ENCODE results near the gene GRAMD1B.

Gene GRAMD1B

DNA sequence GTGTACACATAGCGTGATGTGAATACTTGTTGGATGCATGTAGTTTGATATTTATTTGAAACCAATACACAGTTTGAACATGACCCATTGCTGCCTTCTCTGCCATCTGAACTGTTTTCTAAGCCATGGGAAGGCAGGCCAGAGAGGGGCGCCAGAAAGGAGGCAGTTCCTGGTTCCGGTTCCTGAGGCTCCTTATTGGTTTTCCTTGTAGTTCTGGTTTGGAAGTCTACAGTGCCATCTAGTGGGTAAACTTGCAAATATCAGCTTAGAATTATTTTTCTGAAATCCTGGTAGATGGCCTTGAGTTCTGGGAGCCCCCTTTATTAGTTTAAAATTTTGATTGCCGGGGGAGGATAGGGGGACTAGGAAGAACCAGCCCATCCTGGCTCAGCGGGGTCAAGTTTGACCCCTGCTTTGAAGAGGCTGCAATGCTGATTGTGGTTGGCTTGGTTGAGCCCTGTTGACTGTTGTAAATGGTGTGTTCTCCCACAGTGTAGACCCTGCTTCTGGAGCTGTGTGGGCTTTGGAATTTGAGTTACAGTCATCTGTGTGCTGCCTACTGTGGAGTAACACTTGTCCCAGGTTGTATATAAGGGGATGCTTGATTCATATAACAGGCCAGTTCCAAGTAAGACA, 48.4 kb downstream of the GRAMD1B start:
- DNase-seq = peak in 5 of 6 experiments; percentile 2 to 69 (median 19)

DNA sequence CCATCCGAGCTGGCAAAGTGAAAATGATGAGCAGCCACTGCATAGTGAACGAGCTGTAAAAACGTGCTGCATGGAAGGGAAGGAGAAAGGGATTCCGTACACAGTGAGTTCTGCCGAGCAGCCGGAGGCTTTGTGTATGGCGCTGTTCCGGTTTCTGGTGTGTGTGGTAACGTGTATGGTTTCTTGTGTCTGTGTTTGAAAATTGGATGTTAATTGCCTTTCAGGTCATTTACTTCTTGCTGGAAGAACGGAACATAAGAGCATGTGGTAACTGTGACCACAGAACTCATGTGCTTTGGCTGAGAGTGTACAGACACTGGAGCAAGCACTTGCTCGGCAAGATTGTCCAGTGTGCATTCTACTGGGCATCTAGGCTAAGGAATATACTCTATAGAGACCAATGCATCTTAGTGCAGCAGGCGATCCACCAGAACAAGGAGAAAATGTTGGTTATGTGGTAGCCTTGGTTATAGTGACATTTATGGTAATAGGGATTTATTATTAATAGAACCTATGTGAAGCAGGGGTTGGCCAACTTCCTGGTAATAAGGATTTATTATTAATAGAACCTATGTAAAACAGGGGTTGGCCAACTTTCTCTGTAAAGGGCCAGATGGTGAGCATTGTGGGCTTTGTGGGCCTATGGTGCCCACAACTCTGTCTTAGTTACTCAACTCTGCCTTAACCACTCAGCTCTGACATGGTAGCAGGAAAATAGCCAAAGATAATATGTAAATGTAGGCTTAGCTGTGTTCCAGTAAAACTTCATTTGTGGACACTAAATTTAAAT, 49.2 kb downstream of the GRAMD1B start:
- DNase-seq = no peak

DNA sequence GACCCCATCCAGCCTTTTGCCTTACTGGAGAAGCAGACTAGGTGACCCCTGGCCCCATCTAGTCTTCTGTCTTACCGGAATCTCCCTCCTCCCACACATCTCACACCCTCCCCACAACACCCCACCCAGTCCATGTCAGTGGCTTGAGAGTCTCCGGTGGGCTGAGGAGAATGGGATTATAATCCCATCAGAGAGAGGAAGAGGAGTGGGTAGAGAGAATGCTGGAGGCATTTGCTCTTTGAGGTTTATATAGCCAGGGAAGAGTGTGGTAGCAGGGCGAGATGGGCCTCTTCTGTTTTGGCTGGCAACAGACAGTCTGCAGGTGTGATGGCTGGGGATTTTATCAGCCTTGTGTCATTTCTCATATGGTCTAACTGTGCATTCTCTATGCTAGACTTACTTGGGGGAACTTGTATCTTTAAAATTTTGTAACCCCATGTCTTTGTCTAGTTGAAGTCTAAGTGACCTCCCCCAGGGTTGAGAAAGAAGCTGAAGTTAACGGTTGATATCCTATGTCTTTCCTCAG, 50.3 kb downstream of the GRAMD1B start:
- no peak for DNase-seq

DNA sequence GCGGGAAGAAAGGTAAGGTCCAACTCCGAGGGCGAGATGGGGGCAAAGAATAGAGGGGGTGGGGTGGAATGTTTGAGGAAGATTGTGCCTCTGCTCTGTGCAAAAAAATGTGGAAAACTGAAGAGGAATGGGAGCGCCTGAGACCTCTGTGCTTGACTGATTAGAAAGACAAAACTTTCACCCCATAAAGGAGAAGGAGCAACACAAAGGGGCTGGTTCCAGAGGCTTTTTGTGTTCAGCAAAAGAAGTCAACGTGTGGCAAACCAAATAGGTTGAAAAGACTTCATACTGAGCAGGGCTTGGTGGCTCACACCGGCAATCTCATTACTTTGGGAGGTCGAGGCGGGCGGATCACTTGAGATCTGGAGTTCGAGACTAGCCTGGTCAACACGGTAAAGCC, 50.8 kb downstream of the GRAMD1B start:
- DNase-seq = no peak

DNA sequence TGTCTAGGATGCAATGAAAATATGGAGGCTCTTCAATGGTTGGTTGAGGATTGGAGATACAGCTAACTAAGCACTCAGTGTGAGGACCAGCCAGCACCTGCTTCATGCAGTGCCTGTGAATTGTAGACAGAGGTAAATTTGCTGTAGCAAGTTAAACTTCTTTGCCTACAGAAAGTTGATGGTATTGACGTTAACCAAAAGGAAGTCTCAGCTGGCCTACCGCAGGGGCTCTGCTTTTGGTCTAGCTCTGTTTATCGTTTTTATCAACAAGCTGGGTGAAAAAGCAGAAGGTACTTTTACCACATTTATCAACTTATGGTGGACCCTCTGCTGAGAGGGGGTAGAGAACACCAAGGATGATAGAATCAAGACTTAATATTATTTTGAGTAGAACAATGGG, 51.6 kb downstream of the GRAMD1B start:
- DNase-seq = no peak

DNA sequence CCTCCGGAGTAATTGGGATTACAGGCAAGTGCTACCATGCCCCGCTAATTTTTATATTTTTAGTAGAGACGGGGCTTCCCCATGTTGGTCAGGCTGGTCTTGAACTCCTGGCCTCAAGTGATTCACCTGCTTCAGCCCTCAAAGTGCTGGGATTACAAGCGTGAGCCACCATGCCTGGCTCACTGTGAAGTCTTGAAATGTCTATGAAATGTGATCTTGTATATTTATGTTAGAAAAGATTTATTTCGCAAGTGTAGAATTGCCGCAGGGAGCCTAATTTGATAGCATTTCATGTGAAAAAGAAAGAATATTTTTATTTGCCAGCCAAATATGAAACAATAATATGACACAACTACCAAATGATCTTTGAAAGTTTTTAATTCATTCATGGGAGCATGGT, 52.1 kb downstream of the GRAMD1B start:
- DNase-seq = no peak

DNA sequence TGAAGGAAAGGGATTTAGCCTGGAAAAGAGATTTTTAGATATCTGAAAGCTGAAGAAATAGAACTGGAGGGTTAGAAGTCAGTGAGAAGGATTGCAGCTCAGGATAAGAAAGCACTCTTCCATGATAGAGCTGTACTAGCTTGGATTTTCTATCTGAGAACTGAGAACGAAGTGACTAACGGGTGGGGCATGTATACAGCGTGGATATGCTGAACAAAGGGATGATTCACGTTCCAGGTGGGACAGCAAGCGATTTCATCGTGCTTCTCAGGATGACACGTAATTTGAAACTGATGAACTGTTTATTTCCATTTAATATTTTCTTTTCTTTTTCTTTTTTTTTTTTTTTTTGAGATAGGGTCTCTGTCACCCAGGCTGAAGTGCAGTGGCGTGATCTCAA, 53.0 kb downstream of the GRAMD1B start:
- DNase-seq = no peak

DNA sequence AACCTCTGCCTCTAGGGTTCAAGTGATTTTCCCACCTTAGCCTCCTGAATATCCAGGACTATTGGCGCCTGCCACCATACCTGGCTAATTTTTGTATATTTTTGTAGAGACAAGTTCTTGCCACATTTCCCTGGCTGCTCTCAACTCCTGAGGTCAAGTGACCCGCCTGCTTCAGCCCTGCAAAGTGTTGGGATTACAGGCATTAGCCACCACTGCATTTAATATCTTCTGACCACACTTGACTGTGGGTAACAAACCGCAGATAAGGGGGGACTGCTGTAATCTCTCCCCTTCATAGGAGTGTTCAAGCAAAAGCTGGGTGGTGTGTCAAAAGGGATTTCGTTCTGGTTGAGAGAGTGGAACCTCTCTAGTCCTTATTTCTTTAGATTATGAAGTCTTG, 53.4 kb downstream of the GRAMD1B start:
- no peak for DNase-seq

DNA sequence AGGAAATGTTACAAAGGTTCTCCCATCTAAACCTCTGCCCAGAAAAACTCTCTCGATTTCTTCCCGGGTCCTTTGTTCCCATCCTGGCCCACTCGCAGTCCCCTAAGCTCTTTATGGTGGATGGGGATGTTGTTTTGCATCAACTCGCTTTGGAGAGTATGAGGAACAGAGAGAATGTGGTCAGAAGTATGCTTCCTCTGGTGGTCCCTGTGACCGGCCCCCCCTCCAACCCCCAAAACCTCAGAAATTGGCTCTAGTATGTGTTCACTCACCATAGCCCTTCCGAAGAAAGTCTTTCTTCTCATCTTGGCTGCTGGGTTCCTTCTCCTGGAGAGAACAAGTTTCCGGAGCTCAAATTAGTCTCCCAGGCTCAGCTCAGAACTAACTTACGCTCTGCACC, 54.4 kb downstream of the GRAMD1B start:
- no peak for DNase-seq

DNA sequence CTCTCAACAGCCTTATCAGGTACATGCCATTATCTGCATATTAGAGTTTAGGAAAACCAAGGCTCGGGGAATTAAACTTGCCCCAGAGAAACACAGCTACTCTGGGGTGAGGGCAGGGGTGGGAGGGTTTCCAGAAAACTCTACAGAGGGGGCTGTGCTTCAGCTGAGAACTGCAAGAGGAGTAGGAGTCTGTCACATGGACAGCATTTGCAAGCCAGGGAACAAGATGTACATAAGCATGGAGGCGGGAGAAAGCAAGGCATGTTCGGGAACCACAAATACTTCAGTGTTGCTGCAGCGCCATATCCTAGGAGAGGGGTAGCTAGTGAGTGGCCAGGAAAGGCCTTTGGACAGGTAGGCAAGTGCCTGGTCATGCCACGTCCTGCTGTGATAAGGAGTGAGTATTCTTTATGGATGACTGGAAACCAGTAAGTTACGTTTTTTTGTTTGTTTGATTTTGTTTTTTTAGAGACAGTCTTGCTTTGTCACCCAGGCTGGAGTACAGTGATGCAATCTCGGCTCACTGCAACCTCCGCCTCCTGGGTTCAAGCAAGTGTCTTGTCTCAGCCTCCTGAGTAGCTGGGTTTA, 57.2 kb downstream of the GRAMD1B start:
- no peak for DNase-seq

DNA sequence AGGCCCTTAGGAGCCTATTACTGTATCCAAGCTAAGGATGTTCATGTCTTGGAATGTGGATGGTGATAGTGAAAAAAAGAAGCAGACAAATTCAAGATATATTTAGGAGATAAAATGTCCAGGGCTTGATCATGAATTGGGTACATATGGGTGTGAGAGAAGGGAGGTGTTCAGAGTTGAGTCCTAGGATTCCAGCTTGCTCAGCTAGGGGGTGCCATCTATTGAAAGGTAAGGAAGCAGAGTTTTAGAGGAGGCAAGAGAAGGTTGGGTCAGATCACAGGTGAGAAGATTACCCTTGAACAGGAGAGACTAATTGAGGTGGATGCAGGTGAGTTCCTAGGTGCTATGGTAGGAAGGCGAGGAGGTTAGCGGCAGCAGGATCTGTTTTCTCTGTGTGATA, 60.5 kb downstream of the GRAMD1B start:
- no peak for DNase-seq

DNA sequence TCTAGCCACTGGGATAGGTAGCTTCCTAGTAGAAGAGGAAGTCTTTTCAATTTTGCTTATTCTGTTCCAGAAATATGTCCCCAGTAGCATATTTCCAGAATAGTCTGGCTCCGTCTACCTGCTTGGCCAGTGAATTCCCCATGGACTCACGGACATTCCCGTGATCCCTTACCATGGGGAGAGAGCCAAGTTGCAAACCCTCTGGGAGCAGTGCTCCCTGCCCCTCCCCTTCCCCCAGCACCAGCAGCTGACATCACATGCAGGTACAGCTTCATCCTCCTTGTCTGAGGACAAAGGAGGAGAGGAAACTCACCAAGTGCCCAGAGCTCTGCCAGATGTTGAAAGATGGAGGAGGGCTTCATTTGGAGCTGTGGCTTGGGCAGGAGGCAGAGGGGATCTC, 61.2 kb downstream of the GRAMD1B start:
- no peak for DNase-seq

DNA sequence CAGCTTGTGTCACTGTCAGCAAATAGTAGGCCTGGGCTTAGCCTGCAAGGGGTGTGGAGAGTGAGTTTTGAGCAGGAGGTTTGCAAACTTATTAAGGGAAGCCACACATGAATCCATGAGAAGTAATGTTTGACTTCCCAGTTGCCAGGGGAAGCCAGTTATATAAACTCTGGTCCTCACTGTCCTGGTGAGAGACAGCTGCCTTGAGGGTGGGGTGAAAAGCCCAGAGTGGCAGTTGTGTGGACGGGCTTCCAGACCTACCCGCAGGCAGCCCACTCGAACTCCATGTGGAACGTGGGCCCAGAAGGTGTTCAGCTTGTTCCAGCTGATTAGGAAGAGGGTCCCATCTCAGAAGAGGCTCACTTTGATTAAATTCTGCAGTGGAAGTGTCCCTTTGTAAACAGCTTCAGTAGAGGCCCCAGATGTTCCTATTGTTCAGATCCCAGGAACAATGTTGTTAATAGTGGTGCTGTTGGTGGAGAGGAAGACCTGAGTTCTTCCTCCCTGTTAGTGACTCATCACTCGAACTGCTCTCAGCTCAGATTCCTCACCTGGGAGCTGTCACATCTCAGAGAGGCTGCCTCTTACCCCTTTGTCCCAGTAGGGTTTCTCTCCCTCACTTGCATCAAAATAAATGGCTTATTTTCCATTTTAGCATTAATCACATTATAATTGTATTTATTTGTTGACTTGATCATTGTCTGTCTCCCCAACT, 63.4 kb downstream of the GRAMD1B start:
- no peak for DNase-seq

DNA sequence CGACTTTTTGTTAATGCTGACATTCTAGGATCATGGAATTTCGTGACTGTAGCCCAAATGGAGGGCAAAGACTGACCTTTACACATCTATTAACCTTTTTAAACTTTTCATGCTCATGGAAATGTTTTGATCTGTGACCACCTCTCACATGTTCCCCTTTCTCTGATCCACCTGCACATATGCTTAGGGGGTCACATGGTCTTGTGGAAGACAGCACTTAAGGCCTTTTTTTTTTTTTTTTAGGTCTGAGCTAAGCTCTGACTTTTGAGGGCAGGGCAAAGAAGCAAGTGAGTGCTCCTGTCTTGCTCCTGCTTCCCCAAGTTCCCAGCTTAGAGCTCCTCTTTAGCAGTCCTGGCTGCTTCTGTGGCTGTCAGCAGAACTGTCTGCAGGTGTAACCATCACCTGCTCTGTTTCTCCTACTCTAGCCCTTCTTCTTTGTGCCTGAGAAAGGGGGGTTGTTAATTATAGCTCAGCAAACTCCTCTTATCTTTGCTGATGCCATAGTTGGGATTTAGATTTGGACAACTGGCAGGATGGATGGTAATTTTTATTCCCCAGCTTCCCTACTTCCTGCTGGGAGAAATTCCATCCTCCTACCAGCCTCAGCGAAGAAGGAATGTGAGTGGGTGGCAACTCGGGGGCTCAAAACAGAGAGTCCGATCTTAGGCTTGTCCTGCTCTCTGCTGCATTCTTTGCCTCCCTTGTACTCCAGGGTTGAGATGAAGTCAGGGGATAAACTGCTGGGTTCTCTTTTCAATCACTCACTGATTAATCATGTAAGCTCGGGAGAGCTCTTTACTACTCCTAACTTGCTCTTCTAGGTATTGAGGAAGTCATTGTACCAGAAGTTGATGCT, 64.4 kb downstream of the GRAMD1B start:
- DNase-seq = no peak

DNA sequence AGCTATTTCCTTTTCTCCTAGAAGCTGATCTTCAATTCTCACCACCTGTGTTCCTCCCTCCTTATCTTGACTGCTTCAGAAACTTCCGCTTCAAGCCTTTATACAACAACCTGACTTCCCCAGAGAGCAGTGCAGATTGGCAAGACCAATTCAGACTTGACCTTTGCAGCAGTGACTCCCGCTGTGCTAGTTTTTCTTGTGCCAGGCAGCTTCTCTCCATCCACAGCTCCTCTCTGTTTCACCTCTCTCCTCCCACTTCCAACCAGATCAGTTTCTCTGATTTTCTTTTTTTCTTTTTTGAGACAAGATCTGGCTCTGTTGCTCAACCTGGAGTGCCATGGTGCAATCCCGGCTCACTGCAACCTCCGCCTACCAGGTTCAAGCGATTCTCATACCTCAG, 74.3 kb downstream of the GRAMD1B start:
- DNase-seq = no peak

DNA sequence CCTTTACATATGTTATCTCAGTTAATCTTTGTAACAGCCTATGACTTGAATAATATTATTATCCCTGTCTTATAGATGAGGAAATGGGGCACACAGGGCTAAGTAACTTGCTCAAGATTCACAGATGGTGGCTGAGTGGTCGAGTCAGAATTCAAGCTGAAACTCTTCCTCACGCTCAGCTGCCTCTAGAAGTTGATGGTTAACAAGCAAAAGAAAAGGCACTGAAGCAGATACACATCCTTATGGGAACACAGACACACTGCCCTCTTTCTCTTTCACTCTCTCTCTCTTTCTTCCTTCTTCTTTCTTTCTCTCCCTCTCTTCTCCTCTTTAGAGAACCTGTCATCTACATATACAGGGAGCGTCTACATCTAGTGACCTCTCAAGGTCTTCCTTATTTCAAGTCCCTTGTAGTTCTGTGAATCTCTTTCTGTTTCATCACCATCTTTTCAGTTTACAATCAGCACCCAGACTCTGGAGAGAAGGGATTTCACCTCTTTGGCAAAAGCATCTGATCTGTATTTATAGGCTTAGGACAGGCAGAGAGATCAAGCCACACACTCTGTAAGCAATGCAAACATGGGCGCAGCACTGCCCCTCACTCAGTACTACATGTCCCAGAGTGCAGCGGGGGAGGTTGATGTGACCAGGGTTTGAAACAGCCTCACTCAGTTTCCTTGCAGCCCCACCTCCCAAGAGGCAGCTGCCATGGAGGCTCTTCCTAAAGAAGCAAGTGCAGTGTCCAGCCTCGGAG, 75.7 kb downstream of the GRAMD1B start:
- no peak for DNase-seq

DNA sequence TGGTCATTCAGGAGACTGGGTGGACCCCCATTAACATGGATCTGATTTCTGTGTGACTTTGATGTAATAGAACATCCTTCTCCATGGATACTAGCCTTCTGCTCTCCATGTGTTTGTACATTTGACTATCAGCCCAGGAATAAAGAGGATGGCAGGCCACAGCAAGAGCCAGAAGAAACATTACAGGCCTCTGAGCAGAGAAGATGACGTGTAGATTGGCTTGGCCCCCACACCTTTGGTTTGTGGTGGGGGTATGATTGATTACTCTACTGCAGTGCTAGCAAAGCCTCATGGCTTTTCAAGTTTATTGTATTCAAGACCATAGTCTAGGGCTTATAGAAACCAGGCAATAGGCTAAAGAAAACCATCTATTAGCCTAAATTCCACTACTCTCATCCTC, 77.0 kb downstream of the GRAMD1B start:
- DNase-seq = no peak

DNA sequence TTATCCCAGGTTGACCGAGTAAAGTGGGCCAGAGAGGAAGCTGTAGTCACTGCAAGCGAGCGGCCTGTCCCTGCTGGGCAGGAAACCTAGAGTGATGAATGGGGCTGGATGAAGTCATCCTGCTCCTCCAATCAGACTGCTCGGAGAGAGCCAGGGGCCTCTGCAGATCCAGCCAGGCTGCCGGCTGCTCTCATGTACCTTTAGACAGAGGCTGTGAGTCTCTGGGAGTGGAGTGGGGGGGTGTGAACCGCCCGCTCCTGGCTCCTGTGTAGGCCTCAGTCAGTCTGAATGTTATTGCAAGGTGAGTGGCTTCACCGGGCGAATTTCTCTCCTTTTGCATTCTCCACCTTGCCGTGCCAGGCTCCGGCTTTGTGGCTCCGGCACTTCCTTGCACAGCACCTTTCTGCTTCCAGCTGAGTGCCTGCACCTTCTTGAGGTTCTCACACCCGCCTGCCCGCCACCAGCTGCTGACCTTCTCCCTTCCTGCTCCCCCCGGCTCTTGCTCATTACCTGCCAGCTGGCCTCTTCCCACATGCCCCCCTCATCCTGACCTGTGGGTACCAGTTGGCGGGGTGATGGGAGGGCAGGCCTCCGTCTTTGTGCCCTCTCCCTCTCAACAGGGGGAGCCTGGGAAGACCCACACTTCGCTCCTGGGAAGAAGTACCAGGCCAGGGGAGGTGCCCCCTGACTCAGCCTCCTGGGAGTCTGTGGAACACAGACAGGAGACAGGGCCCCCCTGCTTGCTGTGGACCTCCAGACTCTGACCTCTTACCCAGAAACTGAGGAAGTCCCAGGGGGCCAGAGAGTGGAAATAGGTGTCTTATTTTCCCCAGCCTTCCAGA, 79.9 kb downstream of the GRAMD1B start:
- no peak for DNase-seq

DNA sequence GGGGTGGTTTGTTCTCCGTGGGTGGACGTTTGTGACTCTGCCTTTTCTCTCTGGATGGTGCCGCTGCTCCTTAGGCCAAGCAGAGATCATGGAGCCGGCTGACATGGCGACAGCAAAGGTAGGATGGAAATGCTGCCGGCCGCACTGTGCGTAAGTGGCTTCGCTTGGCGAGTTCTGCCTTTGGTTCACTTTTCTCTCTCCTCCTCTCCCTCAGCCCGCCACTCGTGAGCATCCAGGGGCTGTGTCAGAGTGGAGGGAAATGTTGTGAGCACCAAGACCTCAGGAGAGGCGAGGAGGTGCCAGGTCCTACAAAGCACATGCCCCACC, 80.5 kb downstream of the GRAMD1B start:
- no peak for DNase-seq

DNA sequence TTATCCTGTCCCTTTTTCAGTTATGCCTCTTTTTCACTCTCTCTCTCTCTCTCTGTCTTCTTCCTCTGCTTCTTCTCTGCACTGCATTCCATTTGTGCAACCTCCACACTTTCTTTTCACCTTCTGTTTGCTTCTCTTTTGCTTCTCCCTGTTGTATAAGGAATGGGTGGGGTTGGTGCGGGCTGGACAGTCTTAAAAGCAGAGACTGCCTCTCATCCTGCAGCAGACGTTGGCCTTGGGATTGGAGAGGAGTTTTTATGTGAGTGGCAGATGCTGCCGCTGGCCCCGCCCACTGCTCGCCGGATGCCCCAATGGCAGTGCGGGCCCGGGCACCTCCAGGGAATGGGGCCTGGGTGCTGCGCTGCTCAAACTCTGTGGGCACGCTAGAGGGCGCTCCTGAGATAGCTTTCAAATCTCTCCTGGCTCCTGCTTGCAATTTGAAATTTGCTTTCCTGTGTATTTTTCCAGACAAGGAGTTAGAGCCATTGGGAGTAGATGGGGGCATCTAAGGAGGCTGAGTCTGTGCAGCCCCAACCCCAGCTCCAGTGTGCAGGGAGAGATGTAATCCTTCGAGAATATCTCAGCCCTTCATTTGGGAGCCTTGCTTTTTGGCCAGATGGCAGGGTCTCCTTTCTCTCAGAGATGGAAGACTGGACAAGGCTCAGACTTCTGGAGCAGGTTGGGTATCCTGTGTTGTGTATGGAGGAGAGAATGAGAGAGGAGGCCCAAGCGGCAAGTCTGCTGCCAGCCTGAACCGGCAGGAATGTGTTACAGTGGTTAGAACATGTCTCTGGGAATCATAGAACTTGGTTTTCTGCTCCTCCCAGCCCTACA, 81.2 kb downstream of the GRAMD1B start:
- peak; percentile 11 to 57 (median 38) for DNase-seq

All from stimulated activated naive CD4-positive, alpha-beta T cell (primary cell).